HCT116 (cell line): ENCODE results near the gene CDC42BPB. TPM values are rescaled to one million over a fixed set of nuclear protein-coding genes. Genes with fewer than 3 reads are reported as not detected.

ENCODE experiments used
- ATAC-seq: fragments of 200-7000 bp; cut with Tn5 transposase; 2 replicates; pipeline ENCODE4 v1.9.1; 2020; ENCODE audit warnings: mild to moderate bottlenecking, moderate library complexity
- BruUV-seq: library from RNA; stranded (reverse); fragments of 400-500 nt; replicated peaks from 2 replicates; lab custom pipeline; 2021; lab: Mats Ljungman, UMichigan
- CTCF ChIA-PET: fragments of 300-600 bp; sonication (Branson Sonifier 250); formaldehyde crosslinking; loops from one replicate; lab custom pipeline; 2021; ENCODE audit warnings: antibody characterized with exemption; lab: Charles Lee
- POLR2A ChIA-PET: fragments of 300-600, 350-600 bp; sonication (Branson Sonifier 250); formaldehyde crosslinking; loops from one replicate; lab custom pipeline; 2021; ENCODE audit warnings: antibody characterized with exemption; lab: Charles Lee
- RAD21 ChIA-PET, 2 experiments: fragments of 300-600 bp; sonication (Branson Sonifier 250); formaldehyde crosslinking; loops; one replicate each; lab custom pipeline; 2023; ENCODE audit warnings: low total read pairs in 2 of 2; ENCODE audit not compliant: uncharacterized antibody in 2 of 2, unreplicated experiment in 2 of 2, low non-redundant PET in 1 of 2; lab: Charles Lee
- DNase-seq: peaks from one replicate; pipeline ENCODE4 v3.0.0-alpha.2; 2010; ENCODE audit warnings: low read depth, low spot score
- H2AFZ ChIP-seq: fragments of 200-600 bp; shearing (Covaris generic), sonication (generic); 2 replicates; pipeline ENCODE4 v1.6.1; 2017; ENCODE audit warnings: low read depth, mixed run types, mixed read lengths, antibody characterized with exemption, low read length; ENCODE audit not compliant: poor library complexity, severe bottlenecking
- H3K27ac ChIP-seq: 2 replicates; pipeline ENCODE4 v1.5.1; 2012; ENCODE audit warnings: low read depth, low read length
- H3K27me3 ChIP-seq: fragments of 200-600 bp; sonication (generic); 2 replicates; pipeline ENCODE4 v1.6.1; 2016; ENCODE audit warnings: mixed run types, low read length, mixed read lengths; ENCODE audit not compliant: insufficient read depth
- H3K36me3 ChIP-seq, 2 experiments: fragments of 200-500 bp in 1 of 2; fragments of 200-600 bp in 1 of 2; sonication (Bioruptor generic) in 1 of 2; sonication (generic) in 1 of 2; 2 replicates each; pipeline versions ENCODE4 v1.5.1 to v1.6.1; 2014 to 2016; ENCODE audit warnings: low read length in 2 of 2, inconsistent platforms in 1 of 2, mixed read lengths in 1 of 2, mixed run types in 1 of 2; ENCODE audit not compliant: insufficient read depth in 2 of 2, control insufficient read depth in 1 of 2
- H3K4me1 ChIP-seq, 2 experiments: fragments of 200-600 bp in 1 of 2; sonication (generic) in 1 of 2; 2 replicates each; pipeline versions ENCODE4 v1.5.1 to v1.6.1; 2012 to 2017; ENCODE audit warnings: low read length in 2 of 2, inconsistent platforms in 1 of 2, mild to moderate bottlenecking in 1 of 2, mixed read lengths in 1 of 2, mixed run types in 1 of 2, moderate library complexity in 1 of 2; ENCODE audit not compliant: insufficient read depth in 2 of 2, control insufficient read depth in 1 of 2
- H3K4me2 ChIP-seq: fragments of 200-600 bp; sonication (generic); 2 replicates; pipeline ENCODE4 v1.6.1; 2017; ENCODE audit warnings: mixed run types, low read length, mixed read lengths
- H3K4me3 ChIP-seq, 2 experiments: fragments of 200-600 bp in 1 of 2; sonication (generic) in 1 of 2; replicated peaks in 1 of 2; 2 replicates each; pipeline ENCODE4 v1.5.1; 2011 to 2016; ENCODE audit warnings: low read length in 2 of 2, control low read depth in 1 of 2, low read depth in 1 of 2, mild to moderate bottlenecking in 1 of 2, mixed read lengths in 1 of 2, mixed run types in 1 of 2
- H3K79me2 ChIP-seq: fragments of 200-600 bp; sonication (generic); 2 replicates; pipeline ENCODE4 v1.6.1; 2017; ENCODE audit warnings: mild to moderate bottlenecking, mixed run types, low read length, moderate library complexity, mixed read lengths; ENCODE audit not compliant: insufficient read depth
- H3K9ac ChIP-seq: fragments of 200-600 bp; sonication (generic); 2 replicates; pipeline ENCODE4 v1.6.1; 2016; ENCODE audit warnings: low read length, mixed read lengths
- H3K9me2 ChIP-seq: fragments of 200-600 bp; sonication (generic), shearing (Covaris generic); 2 replicates; pipeline ENCODE4 v1.6.1; 2017; ENCODE audit warnings: mixed run types, mild to moderate bottlenecking, moderate library complexity; ENCODE audit not compliant: insufficient read depth
- H3K9me3 ChIP-seq, 2 experiments: fragments of 200-500 bp in 1 of 2; fragments of 200-600 bp in 1 of 2; sonication (Bioruptor generic) in 1 of 2; sonication (generic) in 1 of 2; 2 replicates each; pipeline ENCODE4 v1.6.1; 2014 to 2017; ENCODE audit warnings: low read length in 2 of 2, mixed read lengths in 2 of 2, inconsistent platforms in 1 of 2, low read depth in 1 of 2, mild to moderate bottlenecking in 1 of 2, mixed run types in 1 of 2, moderate library complexity in 1 of 2; ENCODE audit not compliant: control insufficient read depth in 1 of 2, insufficient read depth in 1 of 2
- H4K20me1 ChIP-seq: fragments of 200-600 bp; sonication (generic), shearing (Covaris generic); 2 replicates; pipeline ENCODE4 v1.6.1; 2017; ENCODE audit warnings: mixed run types, mild to moderate bottlenecking, moderate library complexity; ENCODE audit not compliant: insufficient read depth
- CEBPB ChIP-seq: IDR thresholded peaks from 2 replicates; pipeline ENCODE4 v1.6.1; 2012; ENCODE audit warnings: low read depth
- CTCF ChIP-seq, 3 experiments: fragments of 200-600 bp in 1 of 3; sonication (generic) in 1 of 3; IDR thresholded peaks in 2 of 3; conservative IDR thresholded peaks in 1 of 3; 2 replicates each; pipeline ENCODE4 v1.5.1; 2012 to 2017; ENCODE audit warnings: low read depth in 2 of 3, low read length in 2 of 3, antibody characterized with exemption in 1 of 3, borderline replicate concordance in 1 of 3, control low read depth in 1 of 3, mild to moderate bottlenecking in 1 of 3, mixed read lengths in 1 of 3, mixed run types in 1 of 3, moderate library complexity in 1 of 3; ENCODE audit not compliant: insufficient read depth in 1 of 3
- EGR1 ChIP-seq: IDR thresholded peaks from 2 replicates; pipeline ENCODE4 v1.6.1; 2012; ENCODE audit warnings: low read depth
- ELF1 ChIP-seq: IDR thresholded peaks from 2 replicates; pipeline ENCODE4 v1.6.1; 2012; ENCODE audit warnings: low read depth, borderline replicate concordance
- EZH2 ChIP-seq: fragments of 200-600 bp; sonication (generic); IDR thresholded peaks from 2 replicates; pipeline ENCODE4 v1.6.1; 2017; ENCODE audit warnings: antibody characterized with exemption, mixed run types
- EZH2phosphoT487 ChIP-seq: fragments of 200-600 bp; IDR thresholded peaks from 2 replicates; pipeline ENCODE4 v1.6.1; 2018; ENCODE audit warnings: antibody characterized with exemption, borderline replicate concordance
- FOSL1 ChIP-seq: IDR thresholded peaks from 2 replicates; pipeline ENCODE4 v1.6.1; 2012; ENCODE audit warnings: low read depth
- JUND ChIP-seq: IDR thresholded peaks from 2 replicates; pipeline ENCODE4 v1.6.1; 2012
- MAX ChIP-seq: IDR thresholded peaks from 2 replicates; pipeline ENCODE4 v1.6.1; 2012
- POLR2A ChIP-seq: IDR thresholded peaks from 2 replicates; pipeline ENCODE4 v1.7.0; 2011; ENCODE audit warnings: borderline replicate concordance; ENCODE audit not compliant: insufficient read depth, insufficient read length; ENCODE audit errors: extremely low read depth
- POLR2AphosphoS5 ChIP-seq: IDR thresholded peaks from 2 replicates; pipeline ENCODE4 v1.6.1; 2011; ENCODE audit warnings: mild to moderate bottlenecking, low read depth, low read length, moderate library complexity
- RAD21 ChIP-seq: IDR thresholded peaks from 2 replicates; pipeline ENCODE4 v1.6.1; 2012; ENCODE audit warnings: low read depth, mild to moderate bottlenecking
- REST ChIP-seq: IDR thresholded peaks from 2 replicates; pipeline ENCODE4 v1.6.1; 2012; ENCODE audit warnings: low read depth
- SIN3A ChIP-seq: IDR thresholded peaks from 2 replicates; pipeline ENCODE4 v1.6.1; 2012; ENCODE audit warnings: low read depth
- SP1 ChIP-seq: IDR thresholded peaks from 2 replicates; pipeline ENCODE4 v1.6.1; 2012; ENCODE audit warnings: low read depth
- SRF ChIP-seq: IDR thresholded peaks from 2 replicates; pipeline ENCODE4 v1.6.1; 2012; ENCODE audit warnings: low read depth
- TCF7L2 ChIP-seq: IDR thresholded peaks from 2 replicates; pipeline ENCODE4 v1.7.0; 2011; ENCODE audit warnings: borderline replicate concordance, inconsistent platforms; ENCODE audit not compliant: insufficient read depth, insufficient read length; ENCODE audit errors: extremely low read depth
- YY1 ChIP-seq: IDR thresholded peaks from 2 replicates; pipeline ENCODE4 v1.6.1; 2011; ENCODE audit warnings: low read length, low read depth, moderate library complexity, mild to moderate bottlenecking; ENCODE audit not compliant: insufficient replicate concordance; ENCODE audit errors: extremely low read depth
- ZFX ChIP-seq: fragments of 450-650 bp; IDR thresholded peaks from 2 replicates; pipeline ENCODE4 v1.6.1; 2017
- intact Hi-C: fragments of 100-400 bp; cut with micrococcal nuclease; formaldehyde crosslinking; loops from 2 replicates; pipeline ENCODE4 v1.10.0; 2022
- total RNA-seq: library from RNA; stranded (reverse); gene quantifications from one replicate; pipeline ENCODE4 v1.2.1, GENCODE V29; 2021; ENCODE audit not compliant: unreplicated experiment

Gene CDC42BPB
- total RNA-seq, 1 experiment from 2014 or later: 85.6 TPM

GRCh38 chr14:102938191-102938590 is 119.2 kb downstream of the CDC42BPB start:
- no peak overlapping the region for H3K27ac ChIP-seq
- DNase-seq (no peak), ATAC-seq (no peak)
- no peak for TF ChIP-seq MAX
- no peak for TF ChIP-seq ZFX
- no peak for TF ChIP-seq CEBPB
- TF ChIP-seq TCF7L2: no peak
- no peak for TF ChIP-seq POLR2A
- TF ChIP-seq POLR2AphosphoS5: no peak
- no peak for TF ChIP-seq RAD21
- no peak for TF ChIP-seq EGR1
- no peak for TF ChIP-seq EZH2phosphoT487
- TF ChIP-seq REST: no peak
- TF ChIP-seq CTCF (IDR thresholded peaks at IDR 0.05 in 2 of 3, conservative IDR thresholded peaks at IDR 0.05 in 1 of 3; ENCODE audit: borderline replicate concordance in 1 of 3, insufficient read depth in 1 of 3, low read depth in 2 of 3, low read length in 2 of 3): no peak
- no peak for TF ChIP-seq FOSL1
- no peak for TF ChIP-seq JUND
- no peak for TF ChIP-seq SP1
- no peak for TF ChIP-seq YY1
- no peak for TF ChIP-seq SRF
- no peak for TF ChIP-seq EZH2
- TF ChIP-seq SIN3A: no peak
- TF ChIP-seq ELF1: no peak
- H4K20me1 ChIP-seq: no peaks in the 10 kb centered on the region
- no peak overlapping the region for H2AFZ ChIP-seq
- H3K4me2 ChIP-seq: no peak overlapping the region
- no peaks in the 10 kb centered on the region for H3K4me1 ChIP-seq
- intact Hi-C loops: no loop called here
- no TSS peak for BruUV-seq
- H3K4me3 ChIP-seq: no peak overlapping the region
- peaks cover 6 to 14% of the 10 kb centered on the region in 2 experiments; a peak in 2 of 4 replicates for H3K36me3 ChIP-seq
- CTCF ChIA-PET: no interaction called here
- H3K27me3 ChIP-seq: no peaks in the 10 kb centered on the region
- RAD21 ChIA-PET: no interaction called here
- POLR2A ChIA-PET: no interaction called here
- H3K9me3 ChIP-seq: no peaks in the 10 kb centered on the region
- H3K9me2 ChIP-seq: no peaks in the 10 kb centered on the region
- H3K79me2 ChIP-seq: no peaks in the 10 kb centered on the region
- no peak overlapping the region for H3K9ac ChIP-seq
